Body of pancreas (tissue), 4 donors: ENCODE data around the gene GRHPR.

ENCODE experiments used
- POLR2A ChIP-seq, 3 donors: fragments of 450-650 bp; IDR thresholded peaks; one replicate each; pipeline ENCODE4 v1.6.1; 2016; ENCODE audit warnings: antibody characterized with exemption in 3 of 3, mild to moderate bottlenecking in 2 of 3
- TF ChIP-seq, protein P1 (sequence below), 7 experiments: fragments of 450-650 bp in 4 of 7; fragments of 200-600 bp in 3 of 7; sonication (generic) in 3 of 7; IDR thresholded peaks; one replicate each; pipeline ENCODE4 v1.5.1; 2016 to 2019; ENCODE audit warnings: antibody characterized with exemption in 7 of 7

DNA sequence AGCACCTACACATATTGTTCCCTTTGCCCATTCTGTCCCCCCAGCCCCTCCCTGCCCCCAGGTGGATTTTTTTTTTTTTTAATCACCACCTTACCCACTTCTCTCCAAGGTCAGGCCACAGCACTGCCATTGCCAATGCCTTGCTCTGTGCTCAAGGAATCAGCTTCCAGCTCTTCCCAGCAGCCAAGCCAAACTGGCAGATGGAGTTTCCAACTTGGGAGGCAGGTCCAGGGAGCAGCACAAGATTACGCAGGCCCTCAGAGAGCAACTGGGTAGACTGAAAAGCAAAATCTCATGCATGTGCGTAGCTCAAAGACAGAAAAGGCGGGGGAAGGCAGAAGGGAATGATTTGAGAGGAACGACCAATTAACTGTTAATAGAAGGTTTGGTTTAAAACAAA is 15.1 kb downstream of the GRHPR start:
- TF ChIP-seq, protein P1, sequence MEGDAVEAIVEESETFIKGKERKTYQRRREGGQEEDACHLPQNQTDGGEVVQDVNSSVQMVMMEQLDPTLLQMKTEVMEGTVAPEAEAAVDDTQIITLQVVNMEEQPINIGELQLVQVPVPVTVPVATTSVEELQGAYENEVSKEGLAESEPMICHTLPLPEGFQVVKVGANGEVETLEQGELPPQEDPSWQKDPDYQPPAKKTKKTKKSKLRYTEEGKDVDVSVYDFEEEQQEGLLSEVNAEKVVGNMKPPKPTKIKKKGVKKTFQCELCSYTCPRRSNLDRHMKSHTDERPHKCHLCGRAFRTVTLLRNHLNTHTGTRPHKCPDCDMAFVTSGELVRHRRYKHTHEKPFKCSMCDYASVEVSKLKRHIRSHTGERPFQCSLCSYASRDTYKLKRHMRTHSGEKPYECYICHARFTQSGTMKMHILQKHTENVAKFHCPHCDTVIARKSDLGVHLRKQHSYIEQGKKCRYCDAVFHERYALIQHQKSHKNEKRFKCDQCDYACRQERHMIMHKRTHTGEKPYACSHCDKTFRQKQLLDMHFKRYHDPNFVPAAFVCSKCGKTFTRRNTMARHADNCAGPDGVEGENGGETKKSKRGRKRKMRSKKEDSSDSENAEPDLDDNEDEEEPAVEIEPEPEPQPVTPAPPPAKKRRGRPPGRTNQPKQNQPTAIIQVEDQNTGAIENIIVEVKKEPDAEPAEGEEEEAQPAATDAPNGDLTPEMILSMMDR (IDR thresholded peaks at IDR 0.05) = no peak
- TF ChIP-seq POLR2A (IDR thresholded peaks at IDR 0.05) = no peak
